Measurements from ENCODE around the gene SUPT3H. TPM values are rescaled to one million over a fixed set of nuclear protein-coding genes. Genes with fewer than 3 reads are reported as not detected.
A peak's percentile ranks its signal among the peaks of the same experiment; 100 is the strongest.

SUPT3H gene
- total RNA-seq, 1 donor = 10.6 TPM

GRCh38 chr6:44995486-44996132 lies 382.1 kb downstream of the SUPT3H start:
- DNase-seq (ENCODE audit: low read depth) = no peak
- TF ChIP-seq CTCF (IDR thresholded peaks at IDR 0.05; ENCODE audit: insufficient read depth, low read length) = no peak
- no peak overlapping the region for H3K4me3 ChIP-seq (ENCODE audit: low read depth, low read length)

GRCh38 chr6:44989391-44989790 lies 388.3 kb downstream of the SUPT3H start:
- no peak for DNase-seq (ENCODE audit: low read depth)
- no peak for TF ChIP-seq CTCF (IDR thresholded peaks at IDR 0.05; ENCODE audit: insufficient read depth, low read length)
- no peak overlapping the region for H3K4me3 ChIP-seq (ENCODE audit: low read depth, low read length)

- no peak overlapping the region for H3K4me3 ChIP-seq (ENCODE audit: low read depth, low read length)
- no peak for DNase-seq (ENCODE audit: low read depth)
- no peak for TF ChIP-seq CTCF (IDR thresholded peaks at IDR 0.05; ENCODE audit: insufficient read depth, low read length)
These were observed 392.7 kb downstream of the SUPT3H start for GRCh38 chr6:44985006-44985405.

GRCh38 chr6:44983467-44984365 lies 394.0 kb downstream of the SUPT3H start:
- no peak for DNase-seq (ENCODE audit: low read depth)
- TF ChIP-seq CTCF (IDR thresholded peaks at IDR 0.05; ENCODE audit: insufficient read depth, low read length) = no peak
- no peak overlapping the region for H3K4me3 ChIP-seq (ENCODE audit: low read depth, low read length)

- H3K4me3 ChIP-seq (ENCODE audit: low read depth, low read length) = no peak overlapping the region
- no peak for TF ChIP-seq CTCF (IDR thresholded peaks at IDR 0.05; ENCODE audit: insufficient read depth, low read length)
- no peak for DNase-seq (ENCODE audit: low read depth)
These were observed 396.9 kb downstream of the SUPT3H start for GRCh38 chr6:44980841-44981240.

- H3K4me3 ChIP-seq (ENCODE audit: low read depth, low read length) = no peak overlapping the region
- no peak for TF ChIP-seq CTCF (IDR thresholded peaks at IDR 0.05; ENCODE audit: insufficient read depth, low read length)
- peak; percentile 49 for DNase-seq (ENCODE audit: low read depth)
These were observed 400.8 kb downstream of the SUPT3H start for GRCh38 chr6:44976677-44977641.

All from fibroblast of the aortic adventitia (primary cell).